ENCODE data around the gene PTGIS.
A peak's percentile ranks its signal among the peaks of the same experiment; 100 is the strongest.

Gene PTGIS

DNA sequence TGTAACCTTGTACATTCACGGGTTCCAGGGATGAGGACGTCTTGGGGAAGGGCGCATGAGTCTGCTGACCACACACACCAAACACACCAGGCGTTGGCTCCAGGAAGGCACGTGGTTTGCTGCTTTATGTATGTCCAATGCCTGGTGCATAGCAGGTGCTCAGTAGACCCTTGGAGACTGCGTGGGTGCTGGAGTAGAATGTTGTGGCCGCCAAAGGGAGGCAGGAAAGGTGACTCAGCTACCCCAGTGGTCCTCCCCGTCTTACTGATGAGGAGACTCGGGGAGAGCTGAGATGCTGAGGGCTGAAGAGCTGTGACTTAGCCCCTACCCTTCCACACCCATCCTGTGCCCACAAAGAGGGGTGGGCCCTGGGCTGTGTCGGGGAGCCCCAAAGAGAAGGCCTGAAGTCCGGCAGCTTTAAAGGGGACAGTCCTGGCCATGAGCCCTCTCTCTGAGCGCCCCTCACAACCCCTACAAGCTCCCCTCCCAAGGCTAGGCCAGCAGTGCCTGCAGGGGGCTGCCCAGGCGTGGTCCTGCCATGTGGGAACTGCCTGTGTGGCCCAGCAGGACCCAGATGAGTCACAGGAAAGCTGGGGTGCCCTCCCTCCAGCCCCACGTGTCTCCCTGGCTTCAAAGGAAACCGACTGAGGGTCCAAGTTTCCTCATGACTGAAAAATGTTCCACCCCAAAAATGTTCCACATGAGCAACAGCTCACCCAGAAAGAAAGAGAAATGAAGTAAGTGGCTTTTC, 28.0 kb upstream of the PTGIS start:
- Histone ChIP-seq H3K4me1 (ENCODE audit: control insufficient read depth in 1 of 2, insufficient read depth in 2 of 2, low read length in 2 of 2) (peaks cover 9 to 15% of the 10 kb centered on the region in 2 donors), H3K27ac (ENCODE audit: low read depth, low read length) (no peak overlapping the region), H3K9me3 (ENCODE audit: control insufficient read depth in 1 of 2, low read length in 2 of 2) (peaks cover 0 to 3% of the 10 kb centered on the region in 2 donors), H3K27me3 (ENCODE audit: control insufficient read depth in 1 of 2, insufficient read depth in 2 of 2, low read length in 2 of 2) (peaks cover 0 to 2% of the 10 kb centered on the region in 2 donors), H3K36me3 (ENCODE audit: control insufficient read depth in 1 of 2, insufficient read depth in 2 of 2, low read length in 2 of 2) (no peaks in the 10 kb centered on the region), H3K4me3 (ENCODE audit: low read depth in 1 of 2, low read length in 2 of 2) (no peak overlapping the region), H3K9ac (ENCODE audit: low read depth in 1 of 2, low read length in 2 of 2) (no peak overlapping the region)

DNA sequence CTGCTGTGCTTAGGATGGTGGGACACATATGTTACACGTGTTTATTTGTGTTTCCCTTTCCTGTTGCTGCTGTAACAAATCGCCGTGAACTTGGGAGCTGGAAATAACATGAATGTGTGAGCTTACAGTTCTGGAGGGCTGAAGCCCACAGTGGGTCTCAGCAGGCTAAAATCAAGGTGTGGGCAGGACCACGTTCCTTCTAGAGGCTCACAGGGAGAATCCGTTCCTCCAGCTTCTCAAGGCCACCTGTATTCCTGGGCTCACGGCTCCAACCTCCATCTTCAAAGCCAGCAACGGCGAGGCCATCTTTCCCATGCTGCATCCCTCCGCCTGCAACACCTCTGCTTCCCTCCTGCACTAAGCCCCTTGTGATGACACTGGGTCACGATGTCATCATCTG, 27.4 kb upstream of the PTGIS start:
- H3K4me3 ChIP-seq (ENCODE audit: low read depth in 1 of 2, low read length in 2 of 2): no peak overlapping the region
- no peaks in the 10 kb centered on the region for H3K36me3 ChIP-seq (ENCODE audit: control insufficient read depth in 1 of 2, insufficient read depth in 2 of 2, low read length in 2 of 2)
- H3K9ac ChIP-seq (ENCODE audit: low read depth in 1 of 2, low read length in 2 of 2): no peak overlapping the region
- peaks cover 0 to 2% of the 10 kb centered on the region in 2 donors for H3K27me3 ChIP-seq (ENCODE audit: control insufficient read depth in 1 of 2, insufficient read depth in 2 of 2, low read length in 2 of 2)
- H3K27ac ChIP-seq (ENCODE audit: low read depth, low read length): no peak overlapping the region
- H3K4me1 ChIP-seq (ENCODE audit: control insufficient read depth in 1 of 2, insufficient read depth in 2 of 2, low read length in 2 of 2): peaks cover 10 to 16% of the 10 kb centered on the region in 2 donors
- H3K9me3 ChIP-seq (ENCODE audit: control insufficient read depth in 1 of 2, low read length in 2 of 2): peaks cover 0 to 3% of the 10 kb centered on the region in 2 donors

DNA sequence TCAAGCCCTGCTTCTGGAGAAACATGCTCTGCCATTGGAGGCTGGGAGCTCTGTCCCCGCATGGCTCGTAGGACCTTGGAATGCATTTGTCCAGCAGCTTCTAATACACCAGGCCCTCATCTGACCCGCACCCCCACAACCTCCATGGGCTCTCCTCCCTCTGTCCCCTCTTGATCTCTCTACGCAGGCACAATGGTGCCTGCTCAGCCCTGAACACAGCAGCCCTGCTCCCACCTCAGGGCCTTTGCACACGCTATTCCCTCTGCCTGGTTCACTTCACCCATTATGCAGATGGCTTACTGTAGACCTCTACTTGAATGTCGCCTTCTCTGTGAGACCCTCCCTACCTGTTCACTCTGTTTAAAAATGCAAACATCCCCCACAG, 27.0 kb upstream of the PTGIS start:
- Histone ChIP-seq H3K27ac (ENCODE audit: low read depth, low read length) (no peak overlapping the region), H3K9me3 (ENCODE audit: control insufficient read depth in 1 of 2, low read length in 2 of 2) (peaks cover 0 to 3% of the 10 kb centered on the region in 2 donors), H3K9ac (ENCODE audit: low read depth in 1 of 2, low read length in 2 of 2) (no peak overlapping the region), H3K4me1 (ENCODE audit: control insufficient read depth in 1 of 2, insufficient read depth in 2 of 2, low read length in 2 of 2) (peaks cover 10 to 16% of the 10 kb centered on the region in 2 donors), H3K4me3 (ENCODE audit: low read depth in 1 of 2, low read length in 2 of 2) (peak overlapping the region in 1 of 2 donors; percentile 7), H3K27me3 (ENCODE audit: control insufficient read depth in 1 of 2, insufficient read depth in 2 of 2, low read length in 2 of 2) (peaks cover 0 to 2% of the 10 kb centered on the region in 2 donors), H3K36me3 (ENCODE audit: control insufficient read depth in 1 of 2, insufficient read depth in 2 of 2, low read length in 2 of 2) (no peaks in the 10 kb centered on the region)

DNA sequence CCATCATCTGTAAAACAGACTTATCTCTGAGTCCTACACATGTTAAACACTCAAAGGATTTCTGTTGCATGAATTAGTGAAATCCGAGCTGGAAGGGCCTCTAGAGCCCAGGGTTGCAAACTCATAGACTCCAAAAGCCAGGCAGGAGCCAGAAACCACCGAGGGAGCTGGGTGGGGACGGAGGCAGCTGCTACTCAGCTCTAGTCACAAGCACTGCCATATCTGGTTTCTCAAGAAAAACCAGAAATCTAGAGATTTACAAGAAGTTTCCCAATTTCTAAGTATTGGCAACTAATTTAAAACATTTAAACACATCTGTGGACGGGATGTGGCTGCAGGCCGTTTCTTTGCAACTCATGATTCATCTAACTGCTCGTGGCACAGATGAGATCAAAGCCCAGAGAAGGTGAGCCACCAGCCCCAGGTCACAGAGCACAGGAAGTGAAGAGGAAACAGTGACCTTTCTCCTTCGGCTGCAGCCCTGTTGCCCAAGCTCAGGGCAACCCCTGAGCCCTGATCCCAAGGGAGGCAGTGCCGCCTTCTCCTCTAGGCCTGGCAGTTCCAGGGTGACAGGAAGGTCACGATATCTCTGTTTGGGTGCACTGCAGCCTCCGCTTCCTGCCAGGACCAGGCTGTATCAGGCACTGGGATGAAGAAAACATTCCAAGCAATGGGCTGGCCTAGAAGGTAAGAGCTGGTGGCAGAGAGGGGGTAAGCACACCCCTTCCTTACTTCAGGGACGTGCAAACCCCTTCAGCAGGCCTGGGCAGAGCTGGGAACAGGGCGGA, 26.4 kb upstream of the PTGIS start:
- Histone ChIP-seq H3K9me3 (ENCODE audit: control insufficient read depth in 1 of 2, low read length in 2 of 2) (peaks cover 0 to 3% of the 10 kb centered on the region in 2 donors), H3K27me3 (ENCODE audit: control insufficient read depth in 1 of 2, insufficient read depth in 2 of 2, low read length in 2 of 2) (peaks cover 0 to 2% of the 10 kb centered on the region in 2 donors), H3K9ac (ENCODE audit: low read depth in 1 of 2, low read length in 2 of 2) (no peak overlapping the region), H3K4me3 (ENCODE audit: low read depth in 1 of 2, low read length in 2 of 2) (peak overlapping the region in 1 of 2 donors; percentile 7), H3K4me1 (ENCODE audit: control insufficient read depth in 1 of 2, insufficient read depth in 2 of 2, low read length in 2 of 2) (peaks cover 10 to 16% of the 10 kb centered on the region in 2 donors), H3K27ac (ENCODE audit: low read depth, low read length) (peak overlapping the region; percentile 46), H3K36me3 (ENCODE audit: control insufficient read depth in 1 of 2, insufficient read depth in 2 of 2, low read length in 2 of 2) (no peaks in the 10 kb centered on the region)

DNA sequence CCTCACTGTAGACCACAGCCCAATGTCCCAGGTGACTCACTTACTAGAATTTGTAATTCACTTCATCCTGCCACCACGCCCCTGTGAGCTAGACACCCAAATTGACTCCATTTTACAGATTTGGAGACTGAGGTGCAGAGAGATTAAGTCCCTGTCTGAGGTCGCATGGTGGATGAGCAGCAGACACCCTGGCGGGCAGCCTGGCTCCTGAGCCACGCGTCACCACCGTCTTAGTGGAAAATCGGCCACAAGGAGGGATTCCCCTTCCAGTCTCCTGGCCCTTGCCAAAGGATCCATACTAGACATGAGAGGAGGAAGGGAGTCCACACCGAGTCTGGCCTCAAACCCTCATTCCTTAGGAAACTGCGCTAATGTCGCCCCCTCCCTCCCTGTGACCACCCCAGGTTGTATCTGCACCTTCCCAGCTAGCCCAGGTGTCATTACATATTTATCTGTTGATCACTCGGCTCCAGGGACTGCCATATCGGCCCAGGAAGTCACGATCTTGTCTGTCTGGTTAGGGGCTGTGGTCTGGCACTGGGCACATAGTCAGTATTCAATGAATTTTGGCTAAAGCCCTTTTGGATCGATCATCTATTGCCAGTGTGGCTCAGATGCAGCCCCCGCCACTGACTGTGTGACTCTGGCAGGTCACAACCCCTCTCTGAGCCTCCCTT, 25.7 kb upstream of the PTGIS start:
- H3K27ac ChIP-seq (ENCODE audit: low read depth, low read length): peak overlapping the region; percentile 33
- H3K9ac ChIP-seq (ENCODE audit: low read depth in 1 of 2, low read length in 2 of 2): no peak overlapping the region
- peaks cover 0 to 3% of the 10 kb centered on the region in 2 donors for H3K9me3 ChIP-seq (ENCODE audit: control insufficient read depth in 1 of 2, low read length in 2 of 2)
- no peaks in the 10 kb centered on the region for H3K36me3 ChIP-seq (ENCODE audit: control insufficient read depth in 1 of 2, insufficient read depth in 2 of 2, low read length in 2 of 2)
- peaks cover 10 to 16% of the 10 kb centered on the region in 2 donors for H3K4me1 ChIP-seq (ENCODE audit: control insufficient read depth in 1 of 2, insufficient read depth in 2 of 2, low read length in 2 of 2)
- peaks cover 0 to 2% of the 10 kb centered on the region in 2 donors for H3K27me3 ChIP-seq (ENCODE audit: control insufficient read depth in 1 of 2, insufficient read depth in 2 of 2, low read length in 2 of 2)
- H3K4me3 ChIP-seq (ENCODE audit: low read depth in 1 of 2, low read length in 2 of 2): no peak overlapping the region

DNA sequence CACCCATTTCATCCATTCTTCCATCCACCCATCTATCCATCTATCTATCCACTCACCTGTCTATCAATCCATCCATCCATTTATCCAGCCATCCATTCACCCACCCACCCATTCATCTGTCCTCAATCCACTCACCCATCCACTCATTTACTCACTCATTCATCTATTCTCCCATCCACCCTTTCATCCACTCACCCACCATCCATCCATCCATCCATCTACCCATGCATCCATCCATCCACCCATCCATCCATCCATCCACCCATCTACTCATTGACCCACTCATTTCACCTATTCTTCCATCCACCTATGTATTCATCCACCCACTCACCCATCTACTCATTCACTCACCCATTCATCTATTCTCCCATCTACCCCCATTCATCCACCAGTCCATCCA, 24.2 kb upstream of the PTGIS start:
- Histone ChIP-seq H3K27me3 (ENCODE audit: control insufficient read depth in 1 of 2, insufficient read depth in 2 of 2, low read length in 2 of 2) (peaks cover 0 to 4% of the 10 kb centered on the region in 2 donors), H3K9ac (ENCODE audit: low read depth in 1 of 2, low read length in 2 of 2) (no peak overlapping the region), H3K4me1 (ENCODE audit: control insufficient read depth in 1 of 2, insufficient read depth in 2 of 2, low read length in 2 of 2) (peaks cover 10 to 16% of the 10 kb centered on the region in 2 donors), H3K4me3 (ENCODE audit: low read depth in 1 of 2, low read length in 2 of 2) (no peak overlapping the region), H3K27ac (ENCODE audit: low read depth, low read length) (no peak overlapping the region), H3K9me3 (ENCODE audit: control insufficient read depth in 1 of 2, low read length in 2 of 2) (no peaks in the 10 kb centered on the region), H3K36me3 (ENCODE audit: control insufficient read depth in 1 of 2, insufficient read depth in 2 of 2, low read length in 2 of 2) (no peaks in the 10 kb centered on the region)

DNA sequence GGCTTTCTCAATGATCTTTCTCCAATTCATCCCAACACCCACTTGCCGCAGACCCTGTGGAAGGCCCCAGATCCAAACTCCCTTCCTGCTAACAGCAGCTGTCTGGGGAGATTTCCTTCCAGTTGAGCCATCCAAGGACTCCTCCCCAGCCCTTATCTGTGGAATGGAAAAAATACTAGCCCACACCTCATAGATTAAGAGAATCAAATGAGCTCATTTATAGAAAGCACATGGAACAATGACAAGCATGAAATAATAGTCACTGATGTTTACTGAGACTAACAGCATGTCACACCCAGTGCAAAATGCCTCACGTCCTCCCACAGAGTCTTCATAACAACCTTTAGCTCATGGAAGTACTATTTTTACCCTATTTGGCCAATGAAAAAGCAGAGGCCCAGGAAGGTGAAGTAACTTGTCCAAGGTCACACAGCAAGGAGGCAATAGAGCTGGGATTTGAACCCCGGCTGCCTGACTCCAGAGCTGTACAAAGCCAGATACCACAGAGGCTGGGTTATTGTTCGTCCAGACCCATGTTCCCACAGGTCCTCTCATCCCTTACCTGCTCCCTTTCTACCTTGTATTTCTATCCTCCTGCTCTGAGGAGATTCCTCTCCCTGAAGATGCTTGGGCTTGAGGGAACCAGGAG, 23.4 kb upstream of the PTGIS start:
- Histone ChIP-seq H3K9me3 (ENCODE audit: control insufficient read depth in 1 of 2, low read length in 2 of 2) (no peaks in the 10 kb centered on the region), H3K36me3 (ENCODE audit: control insufficient read depth in 1 of 2, insufficient read depth in 2 of 2, low read length in 2 of 2) (no peaks in the 10 kb centered on the region), H3K27me3 (ENCODE audit: control insufficient read depth in 1 of 2, insufficient read depth in 2 of 2, low read length in 2 of 2) (peaks cover 0 to 5% of the 10 kb centered on the region in 2 donors), H3K27ac (ENCODE audit: low read depth, low read length) (no peak overlapping the region), H3K4me1 (ENCODE audit: control insufficient read depth in 1 of 2, insufficient read depth in 2 of 2, low read length in 2 of 2) (peaks cover 10 to 16% of the 10 kb centered on the region in 2 donors), H3K4me3 (ENCODE audit: low read depth in 1 of 2, low read length in 2 of 2) (no peak overlapping the region), H3K9ac (ENCODE audit: low read depth in 1 of 2, low read length in 2 of 2) (no peak overlapping the region)

DNA sequence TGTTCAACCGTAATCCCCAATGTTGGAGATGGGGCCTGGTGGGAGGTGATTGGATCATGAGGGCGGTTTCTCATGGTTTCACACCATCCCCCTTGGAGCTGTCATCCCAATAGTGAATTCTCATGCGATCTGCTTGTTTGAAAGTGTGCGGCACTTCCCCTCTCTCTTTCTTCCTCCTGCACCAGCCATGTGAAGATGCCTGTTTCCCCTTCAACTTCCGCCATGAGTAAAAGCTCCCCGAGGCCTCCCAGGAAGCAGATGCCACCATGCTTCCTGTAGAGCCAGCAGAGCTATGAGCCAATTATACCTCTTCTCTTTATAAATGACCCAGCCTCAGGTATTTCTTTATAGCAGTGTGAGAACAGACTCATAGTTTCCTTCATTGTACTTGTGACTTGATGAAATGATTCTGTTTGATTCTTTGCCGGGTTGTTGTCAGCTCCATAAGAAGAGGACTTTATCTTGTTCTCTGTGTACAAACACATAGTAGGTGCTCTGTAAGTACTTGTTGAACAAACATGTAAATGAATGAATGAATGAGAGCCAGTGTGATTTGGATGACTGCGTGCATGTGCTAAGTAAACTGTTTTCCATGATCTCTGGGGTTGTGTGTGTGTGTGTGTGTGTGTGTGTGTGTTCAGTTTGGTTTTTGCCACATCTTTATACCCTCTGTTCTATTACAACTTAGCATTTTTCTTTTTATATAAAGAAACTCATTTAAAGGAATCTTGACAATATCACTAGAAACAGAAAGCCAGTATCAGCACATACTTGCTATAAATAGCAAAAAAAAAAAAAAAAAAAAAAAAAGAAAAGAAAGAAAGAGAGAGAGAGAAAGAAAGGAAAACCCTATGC, 22.5 kb upstream of the PTGIS start:
- Histone ChIP-seq H3K4me3 (ENCODE audit: low read depth in 1 of 2, low read length in 2 of 2) (no peak overlapping the region), H3K4me1 (ENCODE audit: control insufficient read depth in 1 of 2, insufficient read depth in 2 of 2, low read length in 2 of 2) (peaks cover 10 to 16% of the 10 kb centered on the region in 2 donors), H3K36me3 (ENCODE audit: control insufficient read depth in 1 of 2, insufficient read depth in 2 of 2, low read length in 2 of 2) (no peaks in the 10 kb centered on the region), H3K9me3 (ENCODE audit: control insufficient read depth in 1 of 2, low read length in 2 of 2) (no peaks in the 10 kb centered on the region), H3K27me3 (ENCODE audit: control insufficient read depth in 1 of 2, insufficient read depth in 2 of 2, low read length in 2 of 2) (peaks cover 0 to 5% of the 10 kb centered on the region in 2 donors), H3K9ac (ENCODE audit: low read depth in 1 of 2, low read length in 2 of 2) (no peak overlapping the region), H3K27ac (ENCODE audit: low read depth, low read length) (no peak overlapping the region)

DNA sequence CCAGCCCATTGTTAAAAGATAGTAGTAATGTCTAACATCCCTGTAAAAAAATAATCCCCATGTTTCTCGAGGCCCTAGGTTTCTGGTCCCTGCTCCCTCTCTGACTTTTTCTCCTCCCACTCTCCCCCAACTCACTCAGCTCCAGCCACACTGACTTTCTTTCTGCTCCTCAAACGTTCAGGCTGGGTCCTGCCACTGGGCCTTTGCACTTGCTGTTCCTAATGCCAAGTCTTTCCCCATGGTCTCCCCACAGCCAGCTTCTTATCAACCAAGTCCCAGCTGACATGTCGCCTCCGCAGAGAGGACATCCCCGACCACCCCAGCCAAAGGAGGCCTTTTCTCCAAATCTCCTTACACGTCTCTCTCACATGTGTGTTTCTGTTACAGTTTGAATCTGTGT, 21.8 kb upstream of the PTGIS start:
- H3K27ac ChIP-seq (ENCODE audit: low read depth, low read length): no peak overlapping the region
- no peaks in the 10 kb centered on the region for H3K36me3 ChIP-seq (ENCODE audit: control insufficient read depth in 1 of 2, insufficient read depth in 2 of 2, low read length in 2 of 2)
- no peak overlapping the region for H3K4me3 ChIP-seq (ENCODE audit: low read depth in 1 of 2, low read length in 2 of 2)
- no peak overlapping the region for H3K9ac ChIP-seq (ENCODE audit: low read depth in 1 of 2, low read length in 2 of 2)
- H3K4me1 ChIP-seq (ENCODE audit: control insufficient read depth in 1 of 2, insufficient read depth in 2 of 2, low read length in 2 of 2): peaks cover 12 to 23% of the 10 kb centered on the region in 2 donors
- peaks cover 0 to 5% of the 10 kb centered on the region in 2 donors for H3K27me3 ChIP-seq (ENCODE audit: control insufficient read depth in 1 of 2, insufficient read depth in 2 of 2, low read length in 2 of 2)
- H3K9me3 ChIP-seq (ENCODE audit: control insufficient read depth in 1 of 2, low read length in 2 of 2): no peaks in the 10 kb centered on the region
